ENCODE results near the gene MACF1. TPM values are rescaled to one million over a fixed set of nuclear protein-coding genes. Genes with fewer than 3 reads are reported as not detected.
A peak's percentile ranks its signal among the peaks of the same experiment; 100 is the strongest.

The MACF1 gene
- total RNA-seq, 3 donors from 2014 or later: 279 to 350 (median 325) TPM

GRCh38 chr1:39411526-39412478 lies 207.3 kb downstream of the MACF1 start:
- H3K27ac ChIP-seq: peak overlapping the region in 1 of 2 donors; percentile 56
- H3K36me3 ChIP-seq: no peaks in the 10 kb centered on the region
- no peaks in the 10 kb centered on the region for H3K27me3 ChIP-seq
- intact Hi-C loops (cut with DNase I; ENCODE audit: low total_unique reads): no loop called here
- H3K4me3 ChIP-seq: peak overlapping the region; percentile 6 to 45 (median 19)
- peaks cover 0 to 15% of the 10 kb centered on the region in 2 donors for H3K4me1 ChIP-seq
- TF ChIP-seq POLR2A (IDR thresholded peaks at IDR 0.05): no peak
- no peak for DNase-seq (ENCODE audit: low spot score in 2 of 2)
- no peaks in the 10 kb centered on the region for H3K9me3 ChIP-seq

- intact Hi-C loops (cut with DNase I; ENCODE audit: low total_unique reads): no loop called here
- Histone ChIP-seq H3K4me3 (no peak overlapping the region), H3K9me3 (no peaks in the 10 kb centered on the region), H3K4me1 (peaks cover 0 to 15% of the 10 kb centered on the region in 2 donors), H3K27ac (no peak overlapping the region), H3K27me3 (no peaks in the 10 kb centered on the region), H3K36me3 (no peaks in the 10 kb centered on the region)
- no peak for DNase-seq (ENCODE audit: low spot score in 2 of 2)
- TF ChIP-seq CTCF (IDR thresholded peaks at IDR 0.05) (no peak), POLR2A (IDR thresholded peaks at IDR 0.05) (no peak), POLR2AphosphoS5 (IDR thresholded peaks at IDR 0.05) (no peak)
Measured at GRCh38 chr1:39412892-39413291, 208.4 kb downstream of the MACF1 start.

GRCh38 chr1:39413902-39414528 lies 209.5 kb downstream of the MACF1 start:
- DNase-seq (ENCODE audit: low spot score in 2 of 2): no peak

GRCh38 chr1:39415553-39415952 lies 211.1 kb downstream of the MACF1 start:
- no peaks in the 10 kb centered on the region for H3K27me3 ChIP-seq
- H3K9me3 ChIP-seq: no peaks in the 10 kb centered on the region
- no peak for DNase-seq (ENCODE audit: low spot score in 2 of 2)
- H3K27ac ChIP-seq: no peak overlapping the region
- TF ChIP-seq POLR2A (IDR thresholded peaks at IDR 0.05) (no peak), POLR2AphosphoS5 (IDR thresholded peaks at IDR 0.05) (no peak), CTCF (IDR thresholded peaks at IDR 0.05) (no peak)
- H3K36me3 ChIP-seq: no peaks in the 10 kb centered on the region
- H3K4me3 ChIP-seq: no peak overlapping the region
- H3K4me1 ChIP-seq: peaks cover 0 to 10% of the 10 kb centered on the region in 2 donors
- intact Hi-C loops (cut with DNase I; ENCODE audit: low total_unique reads): no loop called here

More at GRCh38 chr1:39413902-39414528, 209.5 kb downstream of the MACF1 start:
- Histone ChIP-seq H3K4me1 (peaks cover 0 to 15% of the 10 kb centered on the region in 2 donors), H3K27ac (no peak overlapping the region), H3K9me3 (no peaks in the 10 kb centered on the region), H3K27me3 (no peaks in the 10 kb centered on the region), H3K36me3 (no peaks in the 10 kb centered on the region), H3K4me3 (peak overlapping the region in 1 of 3 donors; percentile 25)
- no peak for TF ChIP-seq POLR2AphosphoS5 (IDR thresholded peaks at IDR 0.05)
- no peak for TF ChIP-seq CTCF (IDR thresholded peaks at IDR 0.05)
- TF ChIP-seq POLR2A (IDR thresholded peaks at IDR 0.05): no peak
- intact Hi-C loops (cut with DNase I; ENCODE audit: low total_unique reads): no loop called here

- DNase-seq (ENCODE audit: low spot score in 2 of 2): no peak
- H3K9me3 ChIP-seq: no peaks in the 10 kb centered on the region
- no peak for TF ChIP-seq POLR2A (IDR thresholded peaks at IDR 0.05)
- TF ChIP-seq CTCF (IDR thresholded peaks at IDR 0.05): no peak
- intact Hi-C loops (cut with DNase I; ENCODE audit: low total_unique reads): no loop called here
- peaks cover 0 to under 1% of the 10 kb centered on the region in 2 donors for H3K4me1 ChIP-seq
- no peaks in the 10 kb centered on the region for H3K36me3 ChIP-seq
- no peak overlapping the region for H3K27ac ChIP-seq
- H3K27me3 ChIP-seq: no peaks in the 10 kb centered on the region
- no peak overlapping the region for H3K4me3 ChIP-seq
Measured at GRCh38 chr1:39416609-39417008, 212.1 kb downstream of the MACF1 start.

All from breast epithelium (tissue), 4 donors.